Heart left ventricle (tissue), 13 donors: ENCODE data around the gene NOS1AP.

Experiments
- CTCF ChIP-seq, 12 donors: fragments of 200-600 bp; sonication (generic) in 4 of 12; IDR thresholded peaks; one replicate each; pipeline versions ENCODE4 v1.5.0 to v1.8.0; 2018 to 2022; ENCODE audit warnings: antibody characterized with exemption in 12 of 12, mild to moderate bottlenecking in 5 of 12
- POLR2A ChIP-seq, 2 donors: fragments of 450-650 bp; IDR thresholded peaks; one replicate each; pipeline ENCODE4 v1.6.1; 2017; ENCODE audit warnings: antibody characterized with exemption in 2 of 2, mild to moderate bottlenecking in 2 of 2, moderate library complexity in 2 of 2
- donor health status: ischemic (EF 13 %, LVEDD 7.1; RV severe dilation, severe dysfunction).
- donor health status: DM: no; HTN: yes; CAD: no.
- donor health status: DM: no; HTN: no; CAD: no.
- donor health status: ischemic (EF 25% LVEDD 6.9; RV normal size, moderate dysfunction).
- donor health status: ischemic (EF 25% LVEDD 5.7; RV mildly dilated, moderate dysfunction).
- donor health status: ischemic (EF 35%, LVEDD 5.7; RV mildly dilated, moderate dysfunction).
- donor health status: nonischemic (EF 11% LVEDD 7.7; RV severe dilation, severe dysfunction).
- donor health status: DM: yes; HTN: yes; CAD: no.
- donor health status: PGD.
- donor health status: ischemic (EF 29% LVEDD 5.4; RV normal size, mild dysfunction).
- donor health status: nonischemic (EF 23%, LVEDD 6.1; RV moderate dilation, normal function).

- no peak for TF ChIP-seq CTCF (IDR thresholded peaks at IDR 0.05)
- no peak for TF ChIP-seq POLR2A (IDR thresholded peaks at IDR 0.05)
Measured at GRCh38 chr1:162192306-162192678, 122.8 kb downstream of the NOS1AP start.
